Activated CD8-positive, alpha-beta memory T cell treated with anti-CD3 and anti-CD28 coated beads, Interleukin-2, amount 50 U/mL, for 1 hour (primary cell): ENCODE measurements around the gene MTHFSD.
"Not testable (repeated sequence)": the region's sequence is repeated elsewhere in the genome, so short reads cannot be mapped to it uniquely, and the experiment has no call there.

Experiments used
- DNase-seq: peaks from one replicate; pipeline ENCODE4 v3.0.0-alpha.2; 2020; ENCODE audit errors: extremely low read depth

The MTHFSD gene, protein sequence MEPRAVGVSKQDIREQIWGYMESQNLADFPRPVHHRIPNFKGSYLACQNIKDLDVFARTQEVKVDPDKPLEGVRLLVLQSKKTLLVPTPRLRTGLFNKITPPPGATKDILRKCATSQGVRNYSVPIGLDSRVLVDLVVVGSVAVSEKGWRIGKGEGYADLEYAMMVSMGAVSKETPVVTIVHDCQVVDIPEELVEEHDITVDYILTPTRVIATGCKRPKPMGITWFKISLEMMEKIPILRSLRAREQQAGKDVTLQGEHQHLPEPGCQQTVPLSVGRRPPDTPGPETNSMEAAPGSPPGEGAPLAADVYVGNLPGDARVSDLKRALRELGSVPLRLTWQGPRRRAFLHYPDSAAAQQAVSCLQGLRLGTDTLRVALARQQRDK

DNA sequence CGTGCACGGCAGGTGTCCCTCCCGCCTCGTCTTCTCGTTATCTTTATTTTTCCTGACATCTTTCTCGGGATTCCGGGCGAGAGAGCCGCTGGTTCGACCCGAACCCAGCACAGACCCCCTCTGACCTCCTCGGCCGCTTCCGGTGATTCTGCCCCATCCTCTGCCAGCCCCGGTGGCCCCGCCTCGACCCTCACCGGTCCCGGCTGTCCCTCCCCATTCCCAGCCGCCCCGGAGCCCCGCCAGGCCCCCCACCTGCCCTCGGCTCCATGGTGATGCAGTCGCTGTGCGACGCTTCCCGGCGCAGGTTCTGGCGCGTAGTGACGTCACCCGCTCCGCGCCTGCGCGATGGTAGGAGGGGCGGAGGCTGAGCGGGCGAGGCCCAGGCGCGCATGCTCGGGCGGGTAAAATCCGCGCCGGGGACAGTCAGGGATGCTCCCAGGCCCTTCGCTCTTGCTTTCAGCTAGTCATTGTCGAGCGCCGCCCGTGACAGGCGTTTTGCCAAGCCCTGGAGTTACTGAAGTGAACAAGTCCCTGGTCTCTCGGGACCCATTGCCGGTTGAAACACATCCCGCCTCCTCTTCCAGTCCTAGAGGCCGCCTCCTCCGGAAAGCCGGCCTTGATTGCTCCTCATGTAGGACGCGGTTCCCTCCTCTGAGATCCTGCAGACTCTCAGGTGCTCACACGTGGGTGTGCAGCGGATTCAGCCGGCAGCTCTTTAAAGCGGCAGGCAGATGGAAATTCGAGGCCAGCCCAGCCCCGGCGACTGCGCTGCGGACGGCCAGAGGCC is at the start of gene MTHFSD:
Gene MTHFSD, minus strand, starts transcription at position 319 of the 787 bp plus-strand sequence. Its CDS starts 51 bp downstream, at position 268.
- DNase-seq: peak; percentile 77

DNA sequence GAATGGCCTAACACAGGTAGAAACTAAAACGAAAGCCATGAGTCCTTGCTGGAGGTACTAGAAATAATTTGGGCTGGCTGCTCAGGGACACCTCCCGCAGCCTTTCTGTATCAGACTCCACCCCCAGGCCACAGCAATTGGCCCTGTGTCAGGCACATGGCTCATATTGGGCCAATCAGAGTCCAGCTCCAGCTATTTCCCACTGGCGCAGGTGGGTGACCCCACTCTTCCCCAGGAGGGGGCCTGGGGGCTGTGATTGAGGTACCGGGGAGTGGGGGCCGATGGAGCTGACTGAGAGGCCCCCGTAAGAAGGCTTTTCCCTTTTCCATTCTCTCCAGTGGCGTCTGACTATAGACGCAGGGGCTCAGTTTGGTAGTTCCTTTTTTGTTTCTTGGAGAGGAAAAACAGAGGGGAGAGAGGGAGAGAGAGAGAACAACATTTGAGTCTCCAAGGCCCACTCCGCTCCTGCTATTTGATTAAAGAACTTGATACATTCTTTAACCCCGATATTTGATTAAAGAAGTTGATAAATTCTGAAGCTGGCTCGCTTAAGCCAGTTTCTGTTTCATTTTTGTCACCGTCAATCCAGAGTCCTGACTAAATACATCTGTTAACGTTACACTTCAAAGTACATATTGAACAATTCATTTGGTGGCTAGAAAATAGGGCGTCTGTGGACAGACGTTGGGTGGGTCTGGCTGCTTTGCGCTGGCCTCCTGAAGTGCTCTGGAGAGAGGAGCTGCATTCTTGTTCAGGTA is 49.6 kb upstream of the MTHFSD start:
- DNase-seq: no peak

DNA sequence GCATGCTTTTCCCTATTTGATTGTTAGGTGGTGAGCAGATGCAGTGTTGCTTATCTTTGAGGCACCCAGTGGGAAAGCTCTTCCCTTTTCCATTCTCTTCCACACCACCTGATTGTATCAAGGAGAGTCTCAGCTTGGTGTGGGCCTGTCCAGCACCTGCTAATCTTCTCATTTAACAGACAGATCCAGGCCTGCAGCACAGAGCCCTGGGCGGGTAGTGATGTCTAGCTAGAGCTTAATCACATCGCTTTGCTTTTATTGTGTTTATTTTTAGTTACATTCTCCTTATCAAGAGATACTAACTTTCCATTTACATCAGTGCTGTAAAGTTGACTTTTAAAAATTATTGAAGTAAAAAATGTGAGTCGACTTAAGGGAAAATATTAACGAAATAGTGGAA is 47.5 kb upstream of the MTHFSD start:
- no peak for DNase-seq

DNA sequence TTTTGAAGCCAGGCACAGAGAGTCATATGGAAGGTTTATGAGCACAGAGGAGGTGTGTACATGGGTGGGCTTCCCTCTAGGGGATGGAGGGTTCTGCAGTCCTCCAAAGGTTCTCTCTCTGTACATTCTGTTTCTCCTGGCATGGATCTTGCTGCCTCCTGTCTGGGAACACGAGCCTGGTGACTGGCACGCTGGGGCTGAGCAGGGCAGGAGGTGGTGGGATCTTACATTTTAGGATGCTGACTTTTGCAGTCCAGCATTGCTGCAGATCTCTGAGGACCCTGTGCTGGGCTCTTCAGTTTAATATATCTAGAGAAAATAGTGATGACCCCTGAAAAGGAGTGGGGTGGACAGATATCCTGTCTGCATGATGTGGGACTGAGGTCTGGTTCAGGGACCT is 46.3 kb upstream of the MTHFSD start:
- no peak for DNase-seq

DNA sequence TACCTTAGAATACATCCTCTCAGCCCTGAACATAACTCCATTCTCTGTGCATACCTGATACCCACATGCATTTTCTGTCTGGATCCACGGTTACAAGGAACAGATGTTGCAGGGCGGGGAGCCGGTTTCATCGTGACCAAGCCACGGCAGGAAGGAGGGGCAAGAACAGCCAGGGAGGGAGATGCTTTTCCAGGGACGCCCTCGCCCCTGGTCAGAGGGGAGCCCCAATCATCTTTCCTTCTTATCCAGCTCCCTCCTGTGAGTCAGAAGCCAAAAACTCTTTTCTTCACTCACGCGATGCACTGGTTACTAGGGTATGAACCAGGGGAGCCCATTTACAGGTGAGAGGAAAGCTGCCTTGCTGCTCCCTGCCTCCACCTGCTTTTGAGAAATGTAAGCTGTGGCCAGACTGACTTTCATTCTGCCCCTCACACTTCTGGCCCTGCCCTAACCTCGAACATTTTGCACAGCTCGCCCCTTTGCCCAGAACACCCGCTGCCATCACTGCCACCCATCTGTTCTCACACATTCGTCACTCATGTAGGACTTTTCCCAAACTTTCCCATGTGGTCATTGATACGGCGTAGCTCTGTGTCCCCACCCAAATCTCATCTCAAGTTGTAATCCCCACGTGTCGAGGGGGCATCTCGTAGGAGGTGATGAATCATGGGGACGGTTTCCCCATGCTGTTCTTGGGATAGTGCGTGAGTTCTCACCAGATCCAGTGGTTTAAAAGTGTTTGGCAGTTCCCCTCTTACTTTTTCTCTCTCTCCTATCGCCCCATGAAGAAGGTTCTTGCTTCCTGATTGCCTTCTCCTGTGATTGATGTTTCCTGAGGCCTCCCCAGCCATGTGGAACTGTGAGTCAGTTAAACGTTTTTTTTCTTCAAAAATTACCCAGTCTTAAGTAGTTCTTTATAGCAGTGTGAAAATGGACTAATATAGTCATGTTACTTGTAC is 43.9 kb upstream of the MTHFSD start:
- DNase-seq: no peak

DNA sequence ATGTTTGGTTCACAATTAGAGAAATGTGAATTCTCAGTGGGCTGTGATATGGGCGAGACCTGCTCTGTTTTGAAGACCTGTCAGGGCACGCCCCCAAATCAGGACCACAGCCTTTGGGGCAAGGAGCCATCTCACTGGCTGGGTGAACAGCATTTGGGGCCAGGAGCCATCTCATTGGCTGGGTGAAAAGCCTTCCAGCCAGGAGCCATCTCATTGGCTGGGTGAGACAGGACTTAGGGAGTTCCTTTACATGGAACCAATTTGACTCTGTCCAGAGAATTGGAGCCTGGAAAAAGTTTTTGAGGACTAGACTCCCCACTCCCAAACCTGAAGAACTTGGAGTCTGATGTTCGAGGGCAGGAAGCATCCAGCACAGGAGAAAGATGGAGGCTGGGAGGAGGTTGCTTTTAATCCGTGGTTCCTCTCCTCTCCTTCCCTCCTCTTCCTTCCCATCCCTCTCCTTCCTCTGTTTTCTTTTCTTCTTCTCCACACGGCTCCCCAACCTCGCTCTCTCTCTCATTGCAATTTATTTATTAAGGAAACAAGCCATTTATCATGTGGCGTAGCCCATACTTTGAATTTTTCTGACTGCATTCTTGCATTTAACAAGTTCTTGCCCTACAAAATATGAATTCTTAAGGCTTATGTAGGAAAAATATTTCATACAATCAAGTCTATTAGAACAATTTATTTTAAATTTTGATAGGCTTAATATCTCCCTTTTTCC is 43.0 kb upstream of the MTHFSD start:
- DNase-seq: no peak

DNA sequence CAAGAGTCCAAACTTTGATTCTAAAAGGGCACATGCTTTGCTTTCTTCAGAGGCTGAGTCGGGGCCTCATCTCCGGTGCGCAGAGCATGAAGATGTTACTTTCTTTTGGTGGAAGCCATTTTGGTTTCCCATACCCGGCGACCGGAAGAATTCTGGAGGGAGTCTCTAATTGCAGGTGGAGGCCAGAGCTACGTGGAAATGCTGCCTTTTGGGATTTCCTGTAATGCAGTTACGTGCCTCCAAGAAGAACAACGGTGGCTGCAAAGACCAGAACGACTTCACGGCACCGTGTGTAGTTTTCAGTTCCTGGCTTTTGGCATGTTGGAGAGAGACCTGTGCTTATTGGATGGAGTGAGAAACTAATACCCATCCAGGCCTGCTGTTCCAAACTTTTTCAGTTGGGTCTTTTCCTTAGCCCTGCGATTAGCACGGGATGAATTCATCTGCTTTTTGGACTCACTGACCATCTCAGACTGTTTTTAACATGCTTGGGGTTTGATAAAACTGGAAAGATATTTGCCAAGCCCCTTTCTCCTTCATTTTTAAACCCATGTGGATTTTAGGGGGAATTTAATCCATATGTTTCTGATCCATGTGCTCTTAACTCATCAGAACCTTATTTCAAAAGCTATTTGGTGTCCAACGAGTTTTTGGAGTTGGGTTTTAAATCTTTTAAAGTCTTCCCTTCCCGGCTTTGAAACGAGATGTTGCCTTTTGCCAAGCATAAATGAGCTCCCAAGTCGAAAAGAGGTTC is 42.3 kb upstream of the MTHFSD start:
- no peak for DNase-seq

DNA sequence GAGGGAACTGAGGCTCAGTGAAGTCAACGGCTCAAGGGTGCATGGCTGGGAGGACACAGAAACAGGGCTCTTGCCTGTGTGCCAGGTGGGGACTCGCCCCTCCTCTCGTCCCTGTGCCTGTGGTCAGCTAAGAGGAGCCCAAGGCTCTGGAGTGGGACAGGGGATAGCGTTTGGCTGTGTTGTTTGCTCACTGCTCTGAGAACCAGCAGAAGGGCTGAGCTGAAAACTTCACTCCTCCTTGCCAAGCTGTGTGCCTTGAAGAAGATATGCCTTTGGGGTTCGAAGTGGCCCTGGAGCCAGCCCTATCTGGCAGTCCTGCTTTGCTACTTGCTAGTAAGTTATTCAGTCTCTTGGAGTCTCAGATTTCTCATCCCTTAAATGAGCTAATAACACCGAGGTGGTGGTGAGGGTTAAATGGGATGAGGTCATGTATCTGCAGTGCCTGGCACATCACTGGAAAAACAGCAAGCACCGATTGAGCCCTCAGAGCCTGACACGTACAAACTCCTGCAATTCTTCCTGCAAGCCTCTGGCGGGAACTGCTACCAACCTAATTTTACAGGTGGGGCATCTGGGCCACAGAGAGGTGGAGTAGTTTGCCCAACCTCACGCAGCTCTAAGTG is 41.1 kb upstream of the MTHFSD start:
- no peak for DNase-seq

DNA sequence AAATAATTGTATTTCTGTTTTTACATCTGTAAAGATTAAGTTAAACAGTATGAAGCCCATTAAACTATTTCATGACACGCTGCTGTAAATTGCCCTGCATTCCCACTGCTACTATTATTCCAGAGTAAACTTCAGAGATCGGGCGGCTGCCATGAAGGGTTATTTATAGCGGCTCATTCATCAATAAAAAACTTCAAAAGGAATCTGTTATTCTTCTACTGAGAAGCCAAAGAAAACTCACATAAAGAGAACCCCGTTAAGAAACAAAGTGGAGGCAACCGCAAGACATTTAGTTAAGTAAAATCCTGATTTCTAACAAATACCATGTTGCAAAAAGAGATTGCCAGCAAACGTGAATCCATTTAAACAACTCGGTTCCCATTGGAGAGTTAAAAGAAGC is 39.7 kb upstream of the MTHFSD start:
- no peak for DNase-seq

DNA sequence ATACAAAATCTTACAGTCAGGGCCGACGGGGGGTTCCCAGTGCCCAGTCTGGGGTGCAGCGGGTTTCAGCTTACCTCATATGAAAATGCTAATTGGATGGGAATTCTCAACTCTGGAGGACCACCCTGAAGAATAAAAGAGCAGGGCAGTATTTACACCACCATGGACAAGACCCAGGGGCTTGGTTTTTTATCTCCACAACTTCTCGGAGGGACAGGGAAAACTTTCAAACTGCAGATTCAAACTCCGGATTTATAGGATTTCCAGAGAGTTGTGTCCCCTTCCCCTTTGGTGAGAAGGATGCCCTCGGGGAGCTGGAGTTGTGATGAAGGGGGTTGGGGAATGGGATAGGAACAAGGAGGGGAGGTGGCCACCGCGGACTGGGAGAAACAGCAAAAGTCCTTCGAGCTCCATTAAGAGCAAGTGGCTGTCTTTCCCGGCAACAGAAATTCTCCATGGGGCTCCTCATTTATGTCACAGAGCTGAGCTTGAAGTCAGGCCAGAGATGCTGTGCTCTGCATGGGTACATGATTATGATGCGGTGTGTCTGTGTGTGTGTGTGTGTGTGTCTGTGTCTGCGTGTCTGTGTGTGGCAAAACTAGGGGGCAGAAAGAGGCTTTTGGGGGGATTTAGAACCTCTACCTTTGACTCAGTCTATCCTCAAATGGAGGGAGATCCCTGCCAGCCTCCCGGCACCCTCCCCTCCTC is 39.0 kb upstream of the MTHFSD start:
- DNase-seq: no peak

DNA sequence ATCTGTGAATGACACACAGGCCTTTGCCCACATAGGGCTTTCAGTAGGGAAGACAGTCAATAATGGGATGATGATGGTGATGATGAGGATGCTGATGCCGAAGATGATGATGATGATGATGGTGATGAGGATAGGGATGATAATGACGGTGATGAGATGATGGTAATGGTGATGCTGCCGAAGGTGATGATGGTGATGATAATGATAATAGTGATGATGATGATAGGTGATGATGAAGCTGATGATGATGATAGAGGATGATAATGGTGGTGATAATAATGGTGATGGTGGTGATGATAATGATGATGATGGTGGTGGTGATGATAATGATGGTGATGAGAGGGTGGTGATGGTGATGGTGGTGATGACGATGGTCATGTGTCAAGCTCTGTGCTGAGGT is 36.2 kb upstream of the MTHFSD start:
- no peak for DNase-seq

DNA sequence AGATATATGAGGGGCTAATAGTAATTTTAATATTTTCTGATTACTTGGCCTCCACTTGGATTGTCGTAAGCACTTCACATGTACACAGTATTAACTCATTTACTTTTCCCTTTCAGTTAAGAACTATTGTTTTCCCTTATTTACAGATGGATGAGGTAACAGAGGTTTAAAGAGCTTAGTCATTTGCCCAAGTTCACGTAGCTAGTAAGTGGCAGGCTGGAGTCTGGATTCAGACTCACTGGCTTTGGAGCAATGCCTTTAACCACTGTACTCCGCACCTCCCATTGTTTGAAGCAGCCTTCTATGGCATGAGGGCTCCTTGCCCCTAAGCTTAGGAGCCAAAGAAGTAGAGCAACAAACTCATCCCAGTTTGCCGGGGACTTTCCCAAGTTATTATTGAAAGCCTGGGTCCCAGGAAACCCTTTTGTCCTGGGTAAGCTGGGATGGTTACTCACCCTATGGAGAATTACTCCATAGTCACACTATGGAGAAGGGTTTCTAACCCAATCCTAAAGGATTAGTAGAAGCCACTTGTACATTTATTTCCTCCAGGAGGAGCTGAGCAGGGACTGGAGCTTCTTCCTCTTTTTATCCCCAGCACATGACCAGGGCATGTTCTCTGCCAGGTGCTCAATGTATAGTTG is 35.6 kb upstream of the MTHFSD start:
- no peak for DNase-seq

DNA sequence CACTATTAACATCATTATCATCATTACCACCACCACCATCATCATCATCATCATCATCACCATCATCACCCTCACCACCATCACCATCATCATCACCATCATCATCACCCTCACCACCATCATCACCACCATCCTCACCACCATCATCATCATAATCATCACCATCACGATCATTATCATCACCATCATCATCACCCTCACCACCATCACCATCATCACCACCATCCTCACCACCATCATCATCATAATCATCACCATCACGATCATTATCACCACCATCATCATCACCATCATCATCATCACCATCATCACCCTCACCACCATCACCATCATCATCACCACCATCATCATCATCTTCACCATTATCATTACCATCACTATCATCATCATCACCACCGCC is 32.9 kb upstream of the MTHFSD start:
- not testable (repeated sequence) for DNase-seq

DNA sequence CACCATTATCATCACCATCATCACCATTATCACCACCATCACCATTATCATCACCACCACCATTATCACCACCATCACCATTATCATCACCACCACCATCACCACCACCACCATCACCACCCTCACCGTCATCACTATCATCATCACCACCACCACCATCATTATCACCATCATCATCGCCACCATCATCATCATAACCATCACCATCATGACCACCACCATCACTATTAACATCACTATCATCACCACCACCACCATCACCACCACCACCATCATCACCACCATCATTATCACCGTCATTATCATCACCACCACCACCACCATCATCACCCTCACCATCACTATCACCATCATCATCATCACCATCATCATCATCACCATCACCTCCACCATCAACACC is 32.5 kb upstream of the MTHFSD start:
- no peak for DNase-seq

DNA sequence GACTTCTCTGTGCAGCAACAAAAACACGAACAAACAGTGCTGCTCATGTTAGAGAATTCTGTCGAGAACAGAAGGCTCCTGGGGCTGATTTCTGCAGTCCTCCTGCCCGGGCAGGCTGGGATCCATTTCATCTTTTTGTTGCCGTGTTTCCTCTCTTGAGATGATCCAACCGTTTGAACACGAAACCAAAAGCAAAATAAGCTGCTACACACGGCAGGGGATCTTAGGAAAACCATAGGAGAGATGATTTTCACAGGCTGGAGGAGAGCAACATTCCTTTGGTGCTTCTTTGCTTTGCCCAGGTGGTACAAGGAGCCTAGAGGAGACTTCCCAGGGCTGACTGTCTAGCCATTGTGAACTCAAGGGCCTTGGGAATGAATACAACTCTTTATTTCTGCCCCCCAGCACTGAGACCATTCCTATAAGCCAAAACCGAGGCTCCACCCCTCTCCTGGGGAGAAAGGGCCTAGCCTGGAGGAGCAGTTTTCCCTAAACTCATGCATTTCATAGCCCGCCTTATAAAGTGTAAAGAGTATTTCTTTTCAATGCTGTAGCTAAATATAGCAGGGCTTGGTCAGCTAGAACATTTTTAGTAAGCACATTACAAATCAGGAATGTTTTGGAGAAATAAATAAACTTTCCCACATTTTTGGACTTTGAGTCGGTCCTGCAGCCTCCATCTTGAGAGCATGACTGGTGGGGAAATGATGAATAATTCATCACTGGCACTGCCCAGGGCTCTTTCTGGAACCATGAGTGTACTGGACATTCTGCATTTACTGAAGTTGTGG is 31.0 kb upstream of the MTHFSD start:
- no peak for DNase-seq

DNA sequence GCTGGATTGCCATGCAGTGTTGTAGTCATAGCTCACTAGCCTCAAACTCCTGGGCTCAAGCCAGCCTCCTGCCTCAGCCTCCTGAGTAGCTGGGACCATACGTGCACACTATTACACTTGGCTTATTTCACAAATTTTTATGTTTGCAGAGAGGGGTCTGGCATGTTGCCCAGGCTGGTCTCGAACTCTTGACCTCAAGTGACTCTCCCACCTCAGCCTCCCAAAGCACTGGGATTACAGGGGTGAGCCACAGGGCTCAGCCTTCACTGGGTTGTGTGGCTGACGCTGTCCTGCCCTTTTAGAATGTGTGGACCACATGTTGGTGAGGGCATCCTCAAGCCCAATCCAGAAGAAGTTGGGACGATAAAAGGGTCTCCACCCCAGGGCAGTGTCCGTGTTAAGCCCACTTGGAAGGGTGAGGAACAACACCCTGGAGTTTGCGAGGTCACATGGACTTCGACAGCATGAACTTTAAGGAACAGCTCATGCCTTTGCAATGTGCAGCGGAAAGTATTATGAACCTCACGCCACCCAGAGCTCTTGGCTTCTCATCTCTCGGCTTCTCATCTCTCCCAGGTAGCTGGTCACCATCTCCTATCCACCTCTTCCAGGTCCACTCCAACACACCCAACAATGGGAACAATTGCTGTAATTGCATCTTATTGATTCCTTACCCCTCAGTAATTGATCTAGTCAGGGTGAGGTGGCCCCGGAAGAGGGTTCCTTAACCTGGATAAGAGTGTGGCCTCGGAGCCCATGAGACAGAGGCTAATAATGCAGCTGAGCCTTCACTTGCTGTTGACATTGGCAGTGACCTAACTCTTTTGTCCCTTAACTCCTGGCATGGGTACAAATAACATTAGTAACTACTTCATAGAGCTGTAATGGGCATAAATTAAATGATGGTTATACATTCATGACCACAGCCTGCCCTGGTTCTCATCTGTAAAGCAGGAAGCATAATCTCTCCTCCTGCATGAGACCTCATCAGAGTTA is 30.0 kb upstream of the MTHFSD start:
- DNase-seq: no peak
